HUES48 (cell line): Measurements from ENCODE around the gene CD28.

Source experiments
- H3K27ac ChIP-seq: one replicate; pipeline ENCODE4 v1.7.0; 2013; ENCODE audit warnings: low read depth, low read length, inconsistent platforms
- H3K27me3 ChIP-seq: 2 replicates; pipeline ENCODE4 v1.6.1; 2013; ENCODE audit warnings: mild to moderate bottlenecking, low read length; ENCODE audit not compliant: control insufficient read depth, insufficient read depth
- H3K36me3 ChIP-seq: 2 replicates; pipeline ENCODE4 v1.6.1; 2013; ENCODE audit warnings: low read length; ENCODE audit not compliant: control insufficient read depth, insufficient read depth
- H3K4me1 ChIP-seq: 2 replicates; pipeline ENCODE4 v1.6.1; 2013; ENCODE audit warnings: mild to moderate bottlenecking, low read length; ENCODE audit not compliant: control insufficient read depth, insufficient read depth
- H3K4me3 ChIP-seq: 2 replicates; pipeline ENCODE4 v1.5.1; 2013; ENCODE audit warnings: mild to moderate bottlenecking, low read depth, low read length
- H3K9ac ChIP-seq: 2 replicates; pipeline ENCODE4 v1.6.1; 2013; ENCODE audit warnings: mild to moderate bottlenecking, low read depth, low read length, moderate library complexity
- H3K9me3 ChIP-seq: 2 replicates; pipeline ENCODE4 v1.6.1; 2013; ENCODE audit warnings: low read length; ENCODE audit not compliant: control insufficient read depth, insufficient read depth

The CD28 gene

GRCh38 chr2:203750346-203751068 is 44.1 kb downstream of the CD28 start:
- no peak overlapping the region for H3K27ac ChIP-seq

DNA sequence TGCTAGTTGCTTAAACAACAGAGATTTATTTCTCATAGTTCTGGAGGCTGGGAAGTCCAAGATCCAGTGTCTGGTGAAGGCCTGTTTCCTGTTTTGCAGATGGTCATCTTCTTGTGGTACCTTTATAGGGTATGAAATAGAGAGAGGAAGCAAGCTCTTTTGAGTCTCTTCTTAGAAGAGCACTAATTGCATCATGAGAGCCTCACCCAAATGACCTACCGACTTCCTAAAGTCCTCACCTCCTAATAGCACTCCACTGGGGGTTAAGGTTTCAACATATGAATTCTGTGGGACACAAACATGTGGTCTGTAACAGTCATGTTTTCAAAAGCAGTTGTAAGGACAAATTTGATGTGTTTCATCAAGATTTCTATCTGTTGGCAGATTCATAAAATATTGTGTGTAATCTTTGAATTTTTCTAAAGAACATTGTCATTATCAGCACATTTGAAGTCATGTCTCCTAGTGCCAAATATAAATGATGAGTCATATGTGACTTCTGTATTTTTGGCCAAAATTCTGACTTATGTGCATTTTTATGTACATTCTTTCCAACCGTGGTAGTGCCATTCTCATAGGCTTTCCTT is 45.3 kb downstream of the CD28 start:
- H3K27me3 ChIP-seq = no peaks in the 10 kb centered on the region
- no peak overlapping the region for H3K4me3 ChIP-seq
- H3K27ac ChIP-seq = no peak overlapping the region
- H3K9ac ChIP-seq = no peak overlapping the region
- H3K9me3 ChIP-seq = peaks cover 5% of the 10 kb centered on the region; the same call in 1 of the 2 replicates
- H3K4me1 ChIP-seq = no peaks in the 10 kb centered on the region
- no peaks in the 10 kb centered on the region for H3K36me3 ChIP-seq

More at GRCh38 chr2:203750346-203751068, 44.1 kb downstream of the CD28 start:
- H3K4me3 ChIP-seq = no peak overlapping the region
- H3K27me3 ChIP-seq = no peaks in the 10 kb centered on the region
- H3K36me3 ChIP-seq = no peaks in the 10 kb centered on the region
- H3K9me3 ChIP-seq = no peaks in the 10 kb centered on the region
- H3K9ac ChIP-seq = no peak overlapping the region
- no peaks in the 10 kb centered on the region for H3K4me1 ChIP-seq

DNA sequence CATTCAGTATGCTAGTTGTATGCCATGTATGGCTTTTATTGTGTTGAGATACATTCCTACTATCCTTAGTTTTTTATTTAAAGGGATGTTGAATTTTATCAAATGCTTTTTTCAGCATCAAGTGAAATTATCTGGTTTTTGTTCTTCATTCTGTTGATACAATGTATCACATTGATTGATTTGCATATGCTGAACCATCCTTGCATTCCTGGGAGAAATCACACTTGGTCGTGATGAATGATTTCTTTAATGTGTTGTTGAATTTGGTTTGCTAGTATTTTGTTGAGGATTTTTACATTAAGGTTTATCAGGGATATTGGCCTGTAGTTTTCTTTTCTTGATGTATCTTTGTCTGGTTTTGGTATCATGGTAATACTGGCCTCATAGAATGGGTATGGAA is 49.7 kb downstream of the CD28 start:
- Histone ChIP-seq H3K27me3 (no peaks in the 10 kb centered on the region), H3K36me3 (no peaks in the 10 kb centered on the region), H3K27ac (no peak overlapping the region), H3K4me1 (0 out of 2 replicates have a peak, but pooled peaks cover 4% of the 10 kb centered on the region), H3K4me3 (no peak overlapping the region), H3K9me3 (peaks cover 5% of the 10 kb centered on the region; the same call in 1 of the 2 replicates), H3K9ac (no peak overlapping the region)

- H3K9ac ChIP-seq = no peak overlapping the region
- 0 out of 2 replicates have a peak, but pooled peaks cover 4% of the 10 kb centered on the region for H3K4me1 ChIP-seq
- peaks cover 5% of the 10 kb centered on the region; the same call in 1 of the 2 replicates for H3K9me3 ChIP-seq
- no peaks in the 10 kb centered on the region for H3K27me3 ChIP-seq
- no peak overlapping the region for H3K4me3 ChIP-seq
- H3K36me3 ChIP-seq = no peaks in the 10 kb centered on the region
- no peak overlapping the region for H3K27ac ChIP-seq
Measured at GRCh38 chr2:203758841-203759689, 52.6 kb downstream of the CD28 start.

DNA sequence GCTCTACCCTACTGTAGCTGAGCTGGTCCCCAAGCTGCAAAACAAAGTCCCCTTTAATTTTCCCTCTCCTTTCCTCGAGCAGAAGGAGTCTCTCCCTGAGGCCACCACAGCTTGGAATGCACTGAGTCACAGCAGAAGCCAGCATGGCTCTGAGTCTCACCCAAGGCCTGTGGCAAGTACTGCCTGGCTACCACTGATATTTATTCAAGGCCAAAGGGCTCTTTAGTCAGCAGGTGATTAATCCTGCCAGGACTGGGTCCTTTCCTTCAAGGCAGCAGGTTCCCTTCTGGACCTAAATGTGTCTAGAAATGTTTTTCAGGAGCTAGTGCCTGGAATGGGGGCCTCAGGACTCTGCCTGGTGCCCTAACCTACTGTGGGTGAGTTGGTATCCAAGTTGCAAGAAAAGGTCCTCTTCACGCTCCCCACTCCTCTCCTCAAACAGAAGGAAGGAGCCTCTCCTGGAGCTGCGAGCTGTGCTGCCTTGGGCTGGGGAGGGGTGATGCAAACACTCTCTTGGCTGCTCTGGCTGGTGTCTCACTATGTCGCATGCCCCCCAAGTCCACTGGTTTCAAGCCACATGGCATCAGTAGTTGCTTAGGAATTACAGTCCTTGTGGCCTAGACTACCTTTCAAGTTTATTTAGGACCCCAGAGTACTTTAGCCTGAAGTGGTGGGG is 53.4 kb downstream of the CD28 start:
- no peak overlapping the region for H3K27ac ChIP-seq

GRCh38 chr2:203761121-203761520 is 54.7 kb downstream of the CD28 start:
- Histone ChIP-seq H3K27me3 (no peaks in the 10 kb centered on the region), H3K4me3 (no peak overlapping the region), H3K9me3 (peaks cover 3% of the 10 kb centered on the region; the same call in 1 of the 2 replicates), H3K4me1 (0 out of 2 replicates have a peak, but pooled peaks cover 4% of the 10 kb centered on the region), H3K27ac (no peak overlapping the region), H3K9ac (no peak overlapping the region), H3K36me3 (no peaks in the 10 kb centered on the region)

More for the DNA sequence above, 53.4 kb downstream of the CD28 start:
- no peaks in the 10 kb centered on the region for H3K27me3 ChIP-seq
- no peak overlapping the region for H3K4me3 ChIP-seq
- no peak overlapping the region for H3K9ac ChIP-seq
- peaks cover 5% of the 10 kb centered on the region; the same call in 1 of the 2 replicates for H3K9me3 ChIP-seq
- 0 out of 2 replicates have a peak, but pooled peaks cover 4% of the 10 kb centered on the region for H3K4me1 ChIP-seq
- H3K36me3 ChIP-seq = no peaks in the 10 kb centered on the region

- Histone ChIP-seq H3K27me3 (no peaks in the 10 kb centered on the region), H3K4me3 (no peak overlapping the region), H3K9ac (no peak overlapping the region), H3K9me3 (no peaks in the 10 kb centered on the region), H3K36me3 (no peaks in the 10 kb centered on the region), H3K27ac (no peak overlapping the region), H3K4me1 (0 out of 2 replicates have a peak, but pooled peaks cover 4% of the 10 kb centered on the region)
Measured at GRCh38 chr2:203763241-203763937, 57.0 kb downstream of the CD28 start.

DNA sequence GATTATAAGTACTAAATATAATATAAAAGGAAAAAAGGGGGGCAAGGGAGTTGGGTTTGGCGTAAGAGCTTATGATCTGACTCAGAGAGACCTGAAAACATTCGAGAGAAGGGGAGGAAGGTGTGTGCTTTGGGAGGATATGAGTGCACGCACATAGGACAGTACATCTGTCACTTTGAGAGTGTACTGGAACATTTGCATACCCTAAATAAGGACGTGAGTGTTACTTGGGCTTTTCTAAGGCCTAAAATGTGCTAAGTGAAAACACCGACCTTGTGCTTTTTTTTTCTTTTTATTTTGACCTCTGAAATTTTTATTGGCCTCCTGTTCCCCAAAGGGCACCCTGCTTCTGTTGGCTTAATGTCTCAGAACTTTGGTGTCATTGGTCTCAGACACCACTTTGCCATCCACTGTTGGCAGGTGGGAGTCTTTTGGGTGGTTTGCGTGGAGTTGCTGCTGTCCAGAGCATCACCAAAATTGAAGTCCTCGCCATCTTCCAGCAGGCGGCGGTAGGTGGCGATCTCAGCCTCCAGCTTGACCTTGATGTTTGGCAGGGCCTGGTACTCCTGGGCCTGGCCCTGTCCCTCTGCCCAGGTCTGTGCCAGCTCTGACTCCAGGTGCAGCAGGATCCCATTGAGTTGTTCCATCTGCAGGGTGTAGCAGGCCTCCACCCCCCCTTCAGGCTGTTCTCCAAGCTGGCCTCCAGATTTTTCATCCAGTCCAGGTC is 57.7 kb downstream of the CD28 start:
- Histone ChIP-seq H3K9me3 (no peaks in the 10 kb centered on the region), H3K4me3 (no peak overlapping the region)

GRCh38 chr2:203772456-203773165 is 66.2 kb downstream of the CD28 start:
- no peak overlapping the region for H3K4me3 ChIP-seq
- no peak overlapping the region for H3K27ac ChIP-seq
- no peaks in the 10 kb centered on the region for H3K27me3 ChIP-seq
- no peaks in the 10 kb centered on the region for H3K36me3 ChIP-seq
- H3K9ac ChIP-seq = no peak overlapping the region
- H3K9me3 ChIP-seq = no peaks in the 10 kb centered on the region
- no peaks in the 10 kb centered on the region for H3K4me1 ChIP-seq

More for the DNA sequence above, 57.7 kb downstream of the CD28 start:
- Histone ChIP-seq H3K9ac (no peak overlapping the region), H3K27me3 (no peaks in the 10 kb centered on the region), H3K4me1 (no peaks in the 10 kb centered on the region), H3K27ac (no peak overlapping the region), H3K36me3 (no peaks in the 10 kb centered on the region)
